GM12873 (cell line): ENCODE results near the gene VAV2.
A peak's percentile ranks its signal among the peaks of the same experiment; 100 is the strongest.

Experiments used
- CTCF ChIP-seq: IDR thresholded peaks from 2 replicates; pipeline ENCODE4 v1.5.1; 2012; ENCODE audit warnings: low read depth, mild to moderate bottlenecking, moderate library complexity, low read length, control low read depth; ENCODE audit not compliant: insufficient read depth; ENCODE audit errors: missing control alignments

The VAV2 gene

GRCh38 chr9:133879615-133880014 lies 112.5 kb downstream of the VAV2 start:
- no peak for TF ChIP-seq CTCF

GRCh38 chr9:133878402-133878801 lies 113.7 kb downstream of the VAV2 start:
- TF ChIP-seq CTCF = no peak

- no peak for TF ChIP-seq CTCF
Observed at GRCh38 chr9:133877967-133878366, 114.2 kb downstream of the VAV2 start.

DNA sequence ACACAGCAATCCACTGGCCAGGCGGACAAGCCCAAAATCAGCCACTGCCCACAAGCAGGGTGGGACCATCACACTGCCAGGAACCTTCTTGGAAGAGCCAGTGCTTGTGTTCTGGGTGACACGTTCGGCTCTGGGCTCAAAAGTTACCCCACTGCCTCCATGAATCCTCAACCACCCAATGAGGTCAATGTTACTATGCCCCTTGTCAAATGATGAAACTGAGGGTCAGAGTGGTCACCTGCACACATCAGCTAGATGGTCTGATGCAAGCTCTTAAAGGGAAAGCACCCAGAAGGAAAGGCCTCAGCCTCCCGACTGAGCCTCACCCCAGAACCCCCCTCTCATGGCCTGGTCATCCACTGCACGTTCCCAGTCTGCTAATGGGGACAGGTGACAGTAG lies 114.8 kb downstream of the VAV2 start:
- TF ChIP-seq CTCF = no peak

GRCh38 chr9:133876836-133877235 lies 115.3 kb downstream of the VAV2 start:
- TF ChIP-seq CTCF = no peak

- peak; percentile 35 for TF ChIP-seq CTCF
Observed at GRCh38 chr9:133876144-133876543, 116.0 kb downstream of the VAV2 start.

- TF ChIP-seq CTCF = no peak
Observed at GRCh38 chr9:133875131-133875530, 117.0 kb downstream of the VAV2 start.
